GM12891 (cell line): ENCODE data around the gene NEDD8.

Experiments
- PAX5 ChIP-seq: IDR thresholded peaks from 2 replicates; pipeline ENCODE4 v1.6.1; 2011; ENCODE audit warnings: low read length, moderate library complexity, mild to moderate bottlenecking; ENCODE audit not compliant: insufficient read depth, severe bottlenecking
- POLR2A ChIP-seq: IDR thresholded peaks from 2 replicates; pipeline ENCODE4 v1.6.1; 2011; ENCODE audit warnings: low read depth, low read length, control low read depth
- POLR2AphosphoS5 ChIP-seq: IDR thresholded peaks from 2 replicates; pipeline ENCODE4 v1.6.1; 2011; ENCODE audit warnings: low read depth, low read length, control low read depth
- TAF1 ChIP-seq: IDR thresholded peaks from 2 replicates; pipeline ENCODE4 v1.6.1; 2011; ENCODE audit warnings: low read depth, low read length, control low read depth

DNA sequence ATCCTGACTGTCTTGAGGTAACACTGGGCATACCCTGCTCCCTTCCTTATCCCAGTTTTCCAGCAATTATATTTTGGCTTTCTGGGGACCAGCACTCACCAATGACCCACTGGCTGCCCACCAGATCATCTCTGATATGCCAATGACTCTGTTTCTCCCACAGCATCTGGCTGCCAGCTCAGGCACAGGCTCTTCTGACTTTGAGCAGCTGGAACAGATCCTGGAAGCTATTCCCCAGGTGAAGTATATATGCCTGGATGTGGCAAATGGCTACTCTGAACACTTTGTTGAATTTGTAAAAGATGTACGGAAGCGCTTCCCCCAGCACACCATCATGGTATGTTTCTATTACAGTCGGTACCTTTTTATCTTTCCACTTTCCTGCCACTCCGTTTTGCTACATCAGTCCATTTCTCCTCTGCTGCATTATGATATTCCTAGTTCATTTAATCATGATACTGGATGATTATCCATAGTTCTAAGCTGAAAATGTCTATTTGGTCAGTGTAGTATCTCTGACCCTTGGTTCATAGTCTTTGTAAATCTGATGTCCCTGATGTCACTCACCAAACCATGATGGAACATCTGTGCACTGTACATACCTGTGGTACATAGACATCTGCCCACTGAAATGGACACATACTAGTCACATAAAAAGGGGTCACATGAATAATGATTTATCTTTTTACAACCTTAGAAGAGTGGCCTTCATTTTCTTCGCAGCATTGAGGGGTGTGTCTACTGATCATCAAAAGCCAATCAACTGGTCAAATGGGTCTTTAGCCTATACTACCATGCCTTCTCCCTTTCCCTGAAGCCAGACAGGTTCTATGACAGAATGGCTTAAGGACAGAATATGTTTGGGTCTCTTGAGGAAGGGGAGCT, 3.9 kb upstream of the NEDD8 start:
- no peak for TF ChIP-seq POLR2A
- no peak; the same call in 1 of the 2 replicates for TF ChIP-seq POLR2AphosphoS5
- TF ChIP-seq TAF1 = no peak
- no peak for TF ChIP-seq PAX5
